ENCODE data around the gene OPCML.

- no peak for TF ChIP-seq CTCF (optimal IDR thresholded peaks at IDR 0.05 in 1 of 3, IDR thresholded peaks at IDR 0.05 in 1 of 3, conservative IDR thresholded peaks at IDR 0.05 in 1 of 3; ENCODE audit: extremely low read depth in 1 of 3, insufficient read depth in 2 of 3, low read length in 3 of 3)
- no peak for TF ChIP-seq EZH2 (IDR thresholded peaks at IDR 0.05; ENCODE audit: low read length)
Measured at GRCh38 chr11:132859306-132859705, 673.0 kb downstream of the OPCML start.

All from keratinocyte (primary cell).